HCT116 (cell line): ENCODE results near the gene KPNA1.
A peak's percentile ranks its signal among the peaks of the same experiment; 100 is the strongest.

Experiments
- CEBPB ChIP-seq: IDR thresholded peaks from 2 replicates; pipeline ENCODE4 v1.6.1; 2012; ENCODE audit warnings: low read depth
- CTCF ChIP-seq, 3 experiments: fragments of 200-600 bp in 1 of 3; sonication (generic) in 1 of 3; IDR thresholded peaks in 2 of 3; conservative IDR thresholded peaks in 1 of 3; 2 replicates each; pipeline ENCODE4 v1.5.1; 2012 to 2017; ENCODE audit warnings: low read depth in 2 of 3, low read length in 2 of 3, antibody characterized with exemption in 1 of 3, borderline replicate concordance in 1 of 3, control low read depth in 1 of 3, mild to moderate bottlenecking in 1 of 3, mixed read lengths in 1 of 3, mixed run types in 1 of 3, moderate library complexity in 1 of 3; ENCODE audit not compliant: insufficient read depth in 1 of 3
- EZH2 ChIP-seq: fragments of 200-600 bp; sonication (generic); IDR thresholded peaks from 2 replicates; pipeline ENCODE4 v1.6.1; 2017; ENCODE audit warnings: antibody characterized with exemption, mixed run types
- POLR2A ChIP-seq: IDR thresholded peaks from 2 replicates; pipeline ENCODE4 v1.7.0; 2011; ENCODE audit warnings: borderline replicate concordance; ENCODE audit not compliant: insufficient read depth, insufficient read length; ENCODE audit errors: extremely low read depth
- POLR2AphosphoS5 ChIP-seq: IDR thresholded peaks from 2 replicates; pipeline ENCODE4 v1.6.1; 2011; ENCODE audit warnings: mild to moderate bottlenecking, low read depth, low read length, moderate library complexity
- RAD21 ChIP-seq: IDR thresholded peaks from 2 replicates; pipeline ENCODE4 v1.6.1; 2012; ENCODE audit warnings: low read depth, mild to moderate bottlenecking
- SP1 ChIP-seq: IDR thresholded peaks from 2 replicates; pipeline ENCODE4 v1.6.1; 2012; ENCODE audit warnings: low read depth
- YY1 ChIP-seq: IDR thresholded peaks from 2 replicates; pipeline ENCODE4 v1.6.1; 2011; ENCODE audit warnings: low read length, low read depth, moderate library complexity, mild to moderate bottlenecking; ENCODE audit not compliant: insufficient replicate concordance; ENCODE audit errors: extremely low read depth
- ZNF274 ChIP-seq: fragments of 200-500 bp; sonication (Bioruptor generic); IDR thresholded peaks from 2 replicates; pipeline ENCODE4 v1.6.1; 2014; ENCODE audit warnings: mild to moderate bottlenecking, low read depth, low read length, inconsistent platforms
- TF ChIP-seq, protein P1 (sequence below): IDR thresholded peaks from 2 replicates; pipeline ENCODE4 v1.6.1; 2012

DNA sequence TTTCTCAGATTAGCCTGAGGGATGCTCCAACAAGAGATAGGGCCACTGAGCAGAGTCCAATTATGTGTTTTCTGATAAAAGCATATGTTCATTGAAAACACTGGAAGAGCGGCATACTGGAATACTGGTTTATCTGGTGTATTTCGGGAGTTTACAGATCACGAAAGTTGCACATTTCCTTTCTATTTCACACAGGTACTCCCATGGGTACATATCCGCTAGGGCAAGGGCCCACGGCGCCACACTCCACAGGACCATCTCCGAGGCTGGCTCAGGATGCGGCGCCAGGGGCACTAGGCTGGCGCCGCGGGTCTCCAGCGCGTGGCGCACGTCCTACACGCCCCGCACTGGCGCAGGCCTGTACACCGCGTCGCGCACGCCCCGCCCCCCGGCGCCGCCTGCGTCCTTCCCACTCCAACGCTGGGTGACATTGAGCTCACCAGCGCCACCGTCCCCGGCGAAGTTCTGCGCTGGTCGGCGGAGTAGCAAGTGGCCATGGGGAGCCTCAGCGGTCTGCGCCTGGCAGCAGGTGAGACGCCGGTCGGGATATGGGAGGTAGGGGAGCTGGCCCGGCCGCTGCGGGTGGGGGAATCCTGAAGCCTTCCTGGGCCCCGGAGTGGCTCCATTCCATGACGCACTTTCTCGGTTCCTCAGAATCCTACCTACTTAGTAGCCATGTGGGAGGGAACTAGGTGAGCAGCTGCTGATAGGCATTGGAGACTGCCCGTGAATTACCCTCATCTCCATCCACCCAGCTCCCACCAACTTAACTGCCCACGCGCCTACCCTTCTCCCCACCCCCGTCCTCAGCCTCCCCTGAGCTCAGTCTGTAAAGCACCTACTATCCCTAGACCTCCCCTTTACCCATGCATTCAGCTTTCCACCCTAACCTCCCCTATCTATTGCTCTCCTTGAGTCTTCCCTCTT, 130.7 kb downstream of the KPNA1 start, which contains the start of gene FAM162A:
- TF ChIP-seq CTCF (IDR thresholded peaks at IDR 0.05 in 2 of 3, conservative IDR thresholded peaks at IDR 0.05 in 1 of 3; ENCODE audit: borderline replicate concordance in 1 of 3, insufficient read depth in 1 of 3, low read depth in 2 of 3, low read length in 2 of 3) = peak; percentile 52 to 69 (median 58)
- TF ChIP-seq, protein P1, sequence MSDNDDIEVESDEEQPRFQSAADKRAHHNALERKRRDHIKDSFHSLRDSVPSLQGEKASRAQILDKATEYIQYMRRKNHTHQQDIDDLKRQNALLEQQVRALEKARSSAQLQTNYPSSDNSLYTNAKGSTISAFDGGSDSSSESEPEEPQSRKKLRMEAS = peak; percentile 95
- peak; percentile 61 for TF ChIP-seq YY1
- TF ChIP-seq CEBPB = no peak
- TF ChIP-seq ZNF274 = no peak
- TF ChIP-seq POLR2AphosphoS5 = peak; percentile 94
- peak; percentile 82 for TF ChIP-seq POLR2A
- TF ChIP-seq RAD21 = peak; percentile 42
- no peak for TF ChIP-seq EZH2
- peak; percentile 50; the same call in 1 of the 2 replicates for TF ChIP-seq SP1
